SK-N-SH treated with all-trans-retinoic acid at 6 μM for 48 hours (cell line): ENCODE results near the gene PLEKHM3.

Source experiments
- PATZ1 ChIP-seq: fragments of 250-450 bp; sonication (Bioruptor Pico); IDR thresholded peaks from 2 replicates; pipeline ENCODE4 v1.8.0; 2020; ENCODE audit warnings: mild to moderate bottlenecking, moderate library complexity, borderline replicate concordance
- RARB ChIP-seq: fragments of 250-450 bp; sonication (Bioruptor Pico); IDR thresholded peaks from 2 replicates; pipeline ENCODE4 v1.8.0; 2021; ENCODE audit warnings: mild to moderate bottlenecking, moderate library complexity

DNA sequence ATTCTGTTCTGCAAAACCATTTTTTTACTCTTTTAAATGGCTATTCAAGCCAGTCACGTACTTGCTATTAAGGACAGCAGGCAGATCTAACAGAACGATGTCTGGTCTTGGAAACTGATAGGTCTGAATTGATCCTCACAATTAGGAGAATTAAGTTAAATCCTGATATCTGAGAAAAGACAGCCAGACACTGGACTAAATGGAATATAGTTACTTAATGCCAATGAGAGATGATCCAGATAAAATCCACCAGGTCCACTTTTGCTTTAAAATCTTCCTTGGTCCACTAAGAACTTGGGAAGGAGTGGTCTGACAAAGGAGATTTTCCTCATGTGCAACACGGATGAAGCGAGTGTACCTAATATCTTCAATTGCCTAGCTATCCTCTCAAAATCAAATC lies 86.9 kb downstream of the PLEKHM3 start:
- no peak for TF ChIP-seq PATZ1 (CRISPR knock-in tag)
- TF ChIP-seq RARB, result no peak
